Glomerular visceral epithelial cell (primary cell): ENCODE data around the gene FRG2B.
"Not testable (repeated sequence)": the region's sequence is repeated elsewhere in the genome, so short reads cannot be mapped to it uniquely, and the experiment has no call there.

Experiments
- DNase-seq: peaks from one replicate; pipeline ENCODE4 v3.0.0-alpha.2; 2016; ENCODE audit errors: extremely low spot score

FRG2B gene

DNA sequence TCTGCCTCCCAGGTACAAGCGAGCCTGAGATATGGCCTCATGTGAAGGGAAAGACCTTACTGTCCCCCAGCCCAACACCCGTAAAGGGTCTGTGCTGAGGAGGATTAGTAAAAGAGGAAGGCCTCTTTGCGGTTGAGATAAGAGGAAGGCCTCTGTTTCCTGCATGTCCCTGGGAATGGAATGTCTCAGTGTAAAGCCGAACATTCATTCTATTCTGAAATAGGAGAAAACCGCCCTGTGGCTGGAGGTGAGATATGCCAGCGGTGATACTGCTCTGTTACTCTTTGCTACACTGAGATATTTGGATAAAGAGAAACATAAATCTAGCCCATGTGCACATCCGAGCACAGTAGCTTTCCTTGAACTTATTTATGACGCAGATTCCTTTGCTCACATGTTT is 26.7 kb downstream of the FRG2B start:
- DNase-seq: not testable (repeated sequence)

DNA sequence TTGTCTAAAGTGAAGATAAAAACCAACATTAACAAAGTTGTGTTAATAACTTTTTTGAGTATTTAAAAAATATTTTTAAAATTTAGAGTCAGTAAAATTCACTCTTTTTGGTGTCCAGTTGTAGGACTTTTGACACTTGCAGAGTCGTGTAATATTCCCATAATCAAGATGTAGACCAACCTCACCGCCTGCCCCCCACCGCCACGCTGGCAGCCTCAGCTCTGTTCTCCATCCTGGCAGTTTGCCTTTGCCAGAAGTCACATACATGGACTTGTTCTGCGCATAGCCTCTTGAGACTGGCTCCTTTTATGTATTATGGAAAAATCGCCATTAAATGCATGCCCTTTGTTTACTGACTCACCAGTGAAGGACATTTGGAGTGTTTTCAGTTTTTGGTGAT is 33.9 kb downstream of the FRG2B start:
- DNase-seq: no peak

DNA sequence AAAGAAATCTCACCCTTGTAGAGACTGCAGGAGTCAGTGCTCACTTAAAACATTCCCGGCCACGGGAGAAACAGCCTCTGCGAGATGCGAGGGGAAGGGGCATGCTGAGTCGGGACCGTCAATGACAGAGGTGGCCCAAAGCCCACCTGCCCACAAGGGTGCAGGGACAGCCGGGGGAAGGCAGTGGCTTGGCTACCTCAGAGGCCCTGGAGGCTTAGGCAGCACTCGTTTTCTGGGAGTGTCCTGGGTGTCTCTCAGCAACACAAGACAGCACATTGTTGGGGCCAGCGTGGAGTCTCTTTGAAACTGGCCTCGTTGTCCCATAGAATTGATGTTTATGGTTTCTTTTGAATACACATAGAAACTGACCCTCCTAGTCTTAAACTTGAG is 35.6 kb downstream of the FRG2B start:
- no peak for DNase-seq

DNA sequence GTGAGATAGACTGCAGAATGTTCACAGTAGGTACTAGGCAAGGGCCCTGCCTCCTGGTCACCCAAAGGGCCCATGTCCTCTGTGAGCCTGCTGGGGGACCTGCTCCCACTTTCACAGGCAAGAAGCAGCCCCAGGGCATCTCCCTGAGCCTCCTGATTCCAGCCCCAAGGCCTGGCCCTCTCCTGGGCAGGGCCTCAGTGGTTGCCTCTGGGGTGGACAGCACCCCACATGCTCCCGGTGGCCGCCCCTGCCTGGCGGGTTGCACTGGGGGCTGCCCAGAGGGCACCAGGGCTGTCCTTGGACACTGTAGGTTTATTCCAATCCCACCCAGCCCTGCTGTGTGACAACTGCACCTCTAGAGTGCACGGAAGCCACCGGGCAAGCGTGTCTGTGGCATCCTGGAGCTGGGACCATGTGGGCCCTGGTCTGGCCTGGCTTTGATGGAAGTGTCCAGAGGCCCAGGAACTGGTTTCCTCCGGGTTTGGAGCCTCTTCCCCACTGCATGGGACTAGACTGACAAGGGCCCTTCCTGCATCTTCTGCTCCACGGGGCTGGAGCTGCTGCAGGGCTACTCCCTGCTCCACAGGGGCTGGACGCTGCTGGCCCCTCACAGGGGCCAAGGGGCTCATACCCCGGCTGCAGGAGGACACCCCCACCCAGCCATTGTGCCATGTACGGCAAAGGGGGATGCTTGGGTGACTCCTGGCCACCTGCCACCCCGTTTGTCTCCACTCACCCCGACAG is 36.2 kb downstream of the FRG2B start:
- DNase-seq: no peak

DNA sequence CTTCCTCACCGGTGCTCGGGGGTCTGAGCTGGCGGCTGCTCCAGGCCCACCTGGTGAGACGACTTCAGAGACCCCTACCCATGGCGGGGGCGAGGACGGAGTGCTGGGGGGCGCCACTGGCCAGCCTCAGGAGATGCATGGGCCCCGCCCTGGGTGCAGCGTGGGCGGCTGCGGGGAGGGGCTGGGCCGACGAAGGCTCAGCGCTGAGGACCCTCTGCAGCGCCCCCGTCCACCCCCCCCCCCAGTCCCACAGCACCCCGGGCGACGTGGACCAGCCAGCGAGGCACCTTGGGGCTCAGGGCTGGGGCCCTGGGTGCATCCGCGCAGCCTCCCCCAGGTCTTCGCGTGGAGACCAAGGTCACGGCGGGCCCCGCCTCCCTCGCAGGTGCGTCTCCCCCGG is 49.6 kb downstream of the FRG2B start:
- not testable (repeated sequence) for DNase-seq
